Measurements from ENCODE around the gene PLAAT2.

DNA sequence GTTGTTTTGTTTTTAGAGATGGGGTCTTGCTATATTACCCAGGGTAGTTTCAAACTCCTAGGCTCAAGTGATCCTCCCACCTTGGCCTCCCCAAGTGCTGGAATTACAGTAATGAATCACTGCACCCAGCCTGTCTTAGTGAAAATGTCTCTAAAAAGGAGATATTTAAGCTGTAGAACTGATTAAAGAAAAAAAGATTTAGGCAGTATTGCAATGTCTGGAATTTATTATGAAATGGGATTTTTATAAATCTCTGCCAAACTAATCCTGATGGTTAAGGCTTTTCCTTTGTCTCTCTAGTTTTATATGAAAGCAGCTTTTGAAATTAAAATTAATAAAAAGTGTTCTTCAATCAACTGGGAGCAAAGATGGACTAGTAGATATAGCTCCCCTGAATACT is 49.0 kb upstream of the PLAAT2 start:
- TF ChIP-seq, protein P1, sequence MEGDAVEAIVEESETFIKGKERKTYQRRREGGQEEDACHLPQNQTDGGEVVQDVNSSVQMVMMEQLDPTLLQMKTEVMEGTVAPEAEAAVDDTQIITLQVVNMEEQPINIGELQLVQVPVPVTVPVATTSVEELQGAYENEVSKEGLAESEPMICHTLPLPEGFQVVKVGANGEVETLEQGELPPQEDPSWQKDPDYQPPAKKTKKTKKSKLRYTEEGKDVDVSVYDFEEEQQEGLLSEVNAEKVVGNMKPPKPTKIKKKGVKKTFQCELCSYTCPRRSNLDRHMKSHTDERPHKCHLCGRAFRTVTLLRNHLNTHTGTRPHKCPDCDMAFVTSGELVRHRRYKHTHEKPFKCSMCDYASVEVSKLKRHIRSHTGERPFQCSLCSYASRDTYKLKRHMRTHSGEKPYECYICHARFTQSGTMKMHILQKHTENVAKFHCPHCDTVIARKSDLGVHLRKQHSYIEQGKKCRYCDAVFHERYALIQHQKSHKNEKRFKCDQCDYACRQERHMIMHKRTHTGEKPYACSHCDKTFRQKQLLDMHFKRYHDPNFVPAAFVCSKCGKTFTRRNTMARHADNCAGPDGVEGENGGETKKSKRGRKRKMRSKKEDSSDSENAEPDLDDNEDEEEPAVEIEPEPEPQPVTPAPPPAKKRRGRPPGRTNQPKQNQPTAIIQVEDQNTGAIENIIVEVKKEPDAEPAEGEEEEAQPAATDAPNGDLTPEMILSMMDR (IDR thresholded peaks at IDR 0.05; ENCODE audit: borderline replicate concordance, extremely low read depth, low read length, poor library complexity, severe bottlenecking), result no peak
- TF ChIP-seq EZH2 (IDR thresholded peaks at IDR 0.05; ENCODE audit: borderline replicate concordance, low read depth, low read length, severe bottlenecking), result no peak

Measured in DND-41 (cell line).